ENCODE data around the gene RALGAPA2.

GRCh38 chr20:20547876-20548266 lies 164.6 kb downstream of the RALGAPA2 start:
- no peak for TF ChIP-seq POLR2AphosphoS5 (IDR thresholded peaks at IDR 0.05)
- TF ChIP-seq POLR2A (IDR thresholded peaks at IDR 0.05), result no peak

Measured in spleen (tissue), 3 donors.